Loucy (cell line): ENCODE data around the gene CUEDC2.
A peak's percentile ranks its signal among the peaks of the same experiment; 100 is the strongest.

Source experiments
- H2AFZ ChIP-seq: fragments of 200-600 bp; sonication (generic); 2 replicates; pipeline ENCODE4 v1.6.0; 2016; ENCODE audit warnings: antibody characterized with exemption, mild to moderate bottlenecking, low read length, moderate library complexity
- H3F3A ChIP-seq: fragments of 200-600 bp; 2 replicates; pipeline ENCODE4 v1.6.0; 2016; ENCODE audit warnings: antibody characterized with exemption, low read depth, mild to moderate bottlenecking
- H3K27me3 ChIP-seq: fragments of 200-600 bp; sonication (generic); 2 replicates; pipeline ENCODE4 v1.6.1; 2014; ENCODE audit warnings: low read length, mild to moderate bottlenecking; ENCODE audit not compliant: insufficient read depth, poor library complexity, severe bottlenecking
- H3K36me3 ChIP-seq: fragments of 200-600 bp; sonication (generic); 2 replicates; pipeline ENCODE4 v1.6.1; 2016; ENCODE audit warnings: low read length; ENCODE audit not compliant: insufficient read depth
- H3K4me1 ChIP-seq: fragments of 200-600 bp; sonication (generic); 2 replicates; pipeline ENCODE4 v1.5.1; 2014; ENCODE audit warnings: low read length, mild to moderate bottlenecking; ENCODE audit not compliant: insufficient read depth, poor library complexity, severe bottlenecking
- H3K4me2 ChIP-seq: fragments of 200-600 bp; sonication (generic); 2 replicates; pipeline ENCODE4 v1.6.0; 2014; ENCODE audit warnings: antibody characterized with exemption, low read length, low read depth, mild to moderate bottlenecking; ENCODE audit not compliant: poor library complexity, severe bottlenecking
- H3K4me3 ChIP-seq: fragments of 200-600 bp; sonication (generic); 2 replicates; pipeline ENCODE4 v1.5.1; 2014; ENCODE audit warnings: low read length, mild to moderate bottlenecking, mixed read lengths; ENCODE audit not compliant: poor library complexity, severe bottlenecking
- H3K79me2 ChIP-seq: fragments of 200-600 bp; sonication (generic); 2 replicates; pipeline ENCODE4 v1.6.1; 2014; ENCODE audit warnings: low read length; ENCODE audit not compliant: insufficient read depth
- H3K9ac ChIP-seq: fragments of 200-600 bp; sonication (generic); 2 replicates; pipeline ENCODE4 v1.6.0; 2014; ENCODE audit warnings: mild to moderate bottlenecking, low read depth, low read length, moderate library complexity; ENCODE audit not compliant: poor library complexity, severe bottlenecking
- H3K9me2 ChIP-seq: fragments of 200-600 bp; sonication (generic); replicated peaks from 2 replicates; pipeline ENCODE4 v1.6.1; 2016; ENCODE audit warnings: low read depth, low read length, mixed read lengths
- H3K9me3 ChIP-seq: fragments of 200-600 bp; sonication (generic); 2 replicates; pipeline ENCODE4 v1.6.1; 2014; ENCODE audit warnings: mild to moderate bottlenecking, antibody characterized with exemption, low read length, low read depth; ENCODE audit not compliant: insufficient read depth
- H4K20me1 ChIP-seq: fragments of 200-600 bp; sonication (generic); 2 replicates; pipeline ENCODE4 v1.6.0; 2014; ENCODE audit warnings: antibody characterized with exemption, low read length, mild to moderate bottlenecking; ENCODE audit not compliant: insufficient read depth, poor library complexity, severe bottlenecking
- CTCF ChIP-seq: fragments of 200-600 bp; sonication (generic); conservative IDR thresholded peaks from 2 replicates; pipeline ENCODE4 v1.5.1; 2014; ENCODE audit warnings: mild to moderate bottlenecking, antibody characterized with exemption, low read length
- EZH2phosphoT487 ChIP-seq: fragments of 200-600 bp; IDR thresholded peaks from 2 replicates; pipeline ENCODE4 v1.6.1; 2018; ENCODE audit warnings: antibody characterized with exemption, mild to moderate bottlenecking, moderate library complexity, borderline replicate concordance

CUEDC2 gene

GRCh38 chr10:102389894-102390293 lies 42.5 kb downstream of the CUEDC2 start:
- Histone ChIP-seq H3K36me3 (no peaks in the 10 kb centered on the region), H3K9ac (no peak overlapping the region), H3K79me2 (no peaks in the 10 kb centered on the region), H3K4me1 (peaks cover 3% of the 10 kb centered on the region), H3K4me2 (no peak overlapping the region), H3K9me2 (no peaks in the 10 kb centered on the region), H3K9me3 (no peaks in the 10 kb centered on the region), H3K27me3 (no peaks in the 10 kb centered on the region), H3F3A (no peaks in the 10 kb centered on the region), H3K4me3 (no peak overlapping the region), H2AFZ (no peak overlapping the region), H4K20me1 (no peaks in the 10 kb centered on the region)
- no peak for TF ChIP-seq EZH2phosphoT487
- no peak for TF ChIP-seq CTCF

- Histone ChIP-seq H3K4me1 (no peaks in the 10 kb centered on the region), H3K9ac (no peak overlapping the region), H3F3A (no peaks in the 10 kb centered on the region), H3K4me3 (no peak overlapping the region), H3K27me3 (no peaks in the 10 kb centered on the region), H3K36me3 (peaks cover 29% of the 10 kb centered on the region; the same call in 1 of the 2 replicates), H2AFZ (no peak overlapping the region), H3K9me3 (no peaks in the 10 kb centered on the region), H3K79me2 (no peaks in the 10 kb centered on the region), H3K4me2 (no peak overlapping the region), H3K9me2 (no peaks in the 10 kb centered on the region), H4K20me1 (no peaks in the 10 kb centered on the region)
- TF ChIP-seq CTCF: no peak
These were observed 47.6 kb downstream of the CUEDC2 start for GRCh38 chr10:102384606-102385429.

- H2AFZ ChIP-seq: no peak overlapping the region
- no peaks in the 10 kb centered on the region for H3K79me2 ChIP-seq
- H3K4me2 ChIP-seq: no peak overlapping the region
- H3K9me3 ChIP-seq: no peaks in the 10 kb centered on the region
- H3K4me3 ChIP-seq: no peak overlapping the region
- H3K36me3 ChIP-seq: peaks cover 36% of the 10 kb centered on the region; the same call in 1 of the 2 replicates
- no peak for TF ChIP-seq EZH2phosphoT487
- TF ChIP-seq CTCF: peak; percentile 52
- H3K4me1 ChIP-seq: no peaks in the 10 kb centered on the region
- H3K27me3 ChIP-seq: no peaks in the 10 kb centered on the region
- no peak overlapping the region for H3K9ac ChIP-seq
- H3F3A ChIP-seq: no peaks in the 10 kb centered on the region
- H3K9me2 ChIP-seq: no peaks in the 10 kb centered on the region
- H4K20me1 ChIP-seq: no peaks in the 10 kb centered on the region
These were observed 48.3 kb downstream of the CUEDC2 start for GRCh38 chr10:102384053-102384452.
